DMS79 treated with DMSO at 0.1 percent for 48 hours (cell line): Measurements from ENCODE around the gene FCHSD2.
"Not testable (repeated sequence)": the region's sequence is repeated elsewhere in the genome, so short reads cannot be mapped to it uniquely, and the experiment has no call there.

ENCODE experiments used
- DNase-seq: peaks from one replicate; lab custom pipeline; 2025; lab: John Stamatoyannopoulos, UW

FCHSD2 gene

GRCh38 chr11:72793425-72794367 is 348.4 kb downstream of the FCHSD2 start, which contains the start of gene STARD10:
TSS of gene STARD10 (minus strand) at chr11:72794047. CDS start at chr11:72781181, 12,866 bp downstream.
- DNase-seq, result peak; percentile 98

- no peak for DNase-seq
Observed at GRCh38 chr11:72793076-72793424, 349.1 kb downstream of the FCHSD2 start.

GRCh38 chr11:72792437-72793021 is 349.6 kb downstream of the FCHSD2 start:
- DNase-seq, result no peak

GRCh38 chr11:72791228-72791627 is 350.9 kb downstream of the FCHSD2 start:
- not testable (repeated sequence) for DNase-seq

- no peak for DNase-seq
Observed at GRCh38 chr11:72789493-72790131, 352.5 kb downstream of the FCHSD2 start.

GRCh38 chr11:72788241-72788640 is 353.9 kb downstream of the FCHSD2 start:
- DNase-seq, result no peak

- DNase-seq, result peak; percentile 20
Observed at GRCh38 chr11:72787216-72788104, 354.7 kb downstream of the FCHSD2 start.
